HepG2 (cell line): Measurements from ENCODE around the gene EGR4.

ENCODE experiments used
- POLR2A ChIP-seq, 2 experiments: IDR thresholded peaks; 2 replicates each; pipeline ENCODE4 v1.6.1; 2011; ENCODE audit warnings: low read depth in 2 of 2, low read length in 2 of 2, mild to moderate bottlenecking in 1 of 2, moderate library complexity in 1 of 2; ENCODE audit not compliant: insufficient read depth in 1 of 2
- POLR2AphosphoS5 ChIP-seq: IDR thresholded peaks from 2 replicates; pipeline ENCODE4 v1.6.1; 2012; ENCODE audit warnings: low read depth, low read length
- TMF1 ChIP-seq: sonication (generic); formaldehyde crosslinking; IDR thresholded peaks from 2 replicates; pipeline ENCODE4 v1.8.1; 2022; ENCODE audit warnings: low read depth, missing genetic modification reagents

GRCh38 chr2:73253901-73254300, 39.4 kb downstream of the EGR4 start:
- TF ChIP-seq POLR2AphosphoS5 (no peak; the same call in 1 of the 2 replicates), TMF1 (no peak), POLR2A (IDR thresholded peaks at IDR 0.05; ENCODE audit: insufficient read depth in 1 of 2, low read depth in 2 of 2, low read length in 2 of 2) (peak; percentile 19 to 38; a peak in 2 of 4 replicates)
